Kidney (tissue), 14 donors: ENCODE measurements around the gene FZD2. TPM values are rescaled to one million over a fixed set of nuclear protein-coding genes. Genes with fewer than 3 reads are reported as not detected.

ENCODE experiments used
- DNase-seq, 5 donors: peaks; one replicate each; pipeline ENCODE4 v3.0.0-alpha.2; 2013 to 2020
- FAIRE-seq: peaks from 2 replicates; lab custom pipeline; 2012; peaks lifted over from hg19 to GRCh38; lab: Jason Lieb, UNC
- H3K27ac ChIP-seq, 2 donors: one replicate each; pipeline ENCODE4 v1.7.0; 2013; ENCODE audit warnings: low read depth in 2 of 2, low read length in 2 of 2, inconsistent platforms in 1 of 2
- H3K27me3 ChIP-seq: one replicate; pipeline ENCODE4 v1.7.1; 2013; ENCODE audit warnings: low read length, inconsistent platforms; ENCODE audit not compliant: control insufficient read depth, insufficient read depth
- H3K36me3 ChIP-seq, 3 donors: one replicate each; pipeline versions ENCODE4 v1.7.0 to v1.7.1; 2013; ENCODE audit warnings: low read length in 3 of 3, control low read depth in 1 of 3, inconsistent platforms in 1 of 3; ENCODE audit not compliant: insufficient read depth in 3 of 3, control insufficient read depth in 2 of 3
- H3K4me1 ChIP-seq, 3 donors: one replicate each; pipeline versions ENCODE4 v1.7.0 to v1.7.1; 2013; ENCODE audit warnings: low read length in 3 of 3, inconsistent platforms in 1 of 3, low read depth in 1 of 3; ENCODE audit not compliant: control insufficient read depth in 2 of 3, insufficient read depth in 2 of 3
- H3K4me3 ChIP-seq, 3 donors: one replicate each; pipeline versions ENCODE4 v1.7.0 to v1.8.1; 2013; ENCODE audit warnings: low read length in 3 of 3, control low read depth in 1 of 3, inconsistent platforms in 1 of 3
- H3K9ac ChIP-seq, 3 donors: one replicate each; pipeline versions ENCODE4 v1.7.0 to v1.7.1; 2013; ENCODE audit warnings: low read length in 3 of 3, control low read depth in 1 of 3, inconsistent platforms in 1 of 3
- H3K9me3 ChIP-seq, 3 donors: one replicate each; pipeline versions ENCODE4 v1.7.0 to v1.7.1; 2013; ENCODE audit warnings: low read length in 3 of 3, control low read depth in 1 of 3, inconsistent platforms in 1 of 3; ENCODE audit not compliant: control insufficient read depth in 2 of 3, insufficient read depth in 1 of 3
- CTCF ChIP-seq: IDR thresholded peaks from 3 replicates; pipeline ENCODE4 v1.5.1; 2012; ENCODE audit warnings: mild to moderate bottlenecking, moderate library complexity, borderline replicate concordance; ENCODE audit not compliant: insufficient read depth; ENCODE audit errors: extremely low read depth
- intact Hi-C: fragments of 100-400 bp; cut with DNase I; formaldehyde crosslinking; loops from one replicate; pipeline ENCODE4 v1.11.1; 2022
- polyA plus RNA-seq: library from polyadenylated mRNA; stranded (reverse); fragments of 350-450 nt; fragmentation: Illumina TruSeq; extraction: RNeasy Lipid Tissue Mini Kit (QIAGEN cat#74804); gene quantifications from one replicate; pipeline ENCODE4 v1.2.3, GENCODE V29; 2014; ENCODE audit warnings: low read depth, low replicate concordance; ENCODE audit not compliant: insufficient read depth
- total RNA-seq: library from RNA; stranded (reverse); fragmentation: NEBNext Ultra II Directional; extraction: Animal tissue kit (Norgen Biotek cat#: 25700); gene quantifications from one replicate; pipeline ENCODE4 v1.2.1, GENCODE V29; 2021
- donor health status: control.
- donor health status: control.
- donor health status: control.
- donor health status: control.
- donor health status: control.
- donor health status: DM: yes; HTN: yes; CAD: no.
- donor health status: Normal renal cell carcinoma (clear cell type).

Gene FZD2
- total and polyA plus RNA-seq, 2 donors from 2014 or later = 4.7 to 5.5 TPM

- DNase-seq (peak in 1 of 5 donors; percentile 56), FAIRE-seq (no peak)
- Histone ChIP-seq H3K9ac (no peak overlapping the region), H3K36me3 (no peaks in the 10 kb centered on the region), H3K4me3 (no peak overlapping the region), H3K4me1 (peaks cover 0 to 12% (median 0%) of the 10 kb centered on the region in 3 donors), H3K27me3 (no peaks in the 10 kb centered on the region), H3K27ac (no peak overlapping the region), H3K9me3 (no peaks in the 10 kb centered on the region)
- intact Hi-C loops = no loop called here
- TF ChIP-seq CTCF = no peak
Measured at GRCh38 chr17:44541884-44542581, 15.3 kb upstream of the FZD2 start.

- H3K4me3 ChIP-seq = no peak overlapping the region
- intact Hi-C loops = no loop called here
- no peak for TF ChIP-seq CTCF
- H3K27ac ChIP-seq = no peak overlapping the region
- FAIRE-seq = no peak
- H3K4me1 ChIP-seq = peaks cover 0 to 12% (median 0%) of the 10 kb centered on the region in 3 donors
- H3K9ac ChIP-seq = no peak overlapping the region
- H3K27me3 ChIP-seq = no peaks in the 10 kb centered on the region
- DNase-seq = peak in 4 of 5 donors; percentile 87 to 96 (median 90)
- no peaks in the 10 kb centered on the region for H3K36me3 ChIP-seq
- no peaks in the 10 kb centered on the region for H3K9me3 ChIP-seq
Measured at GRCh38 chr17:44543213-44543904, 13.9 kb upstream of the FZD2 start.

- TF ChIP-seq CTCF = no peak
- Histone ChIP-seq H3K27me3 (no peaks in the 10 kb centered on the region), H3K9me3 (no peaks in the 10 kb centered on the region), H3K27ac (no peak overlapping the region), H3K4me1 (peaks cover 0 to 12% (median 0%) of the 10 kb centered on the region in 3 donors), H3K9ac (no peak overlapping the region), H3K36me3 (no peaks in the 10 kb centered on the region), H3K4me3 (no peak overlapping the region)
- FAIRE-seq (no peak), DNase-seq (no peak)
- intact Hi-C loops = no loop called here
Measured at GRCh38 chr17:44543905-44544523, 13.3 kb upstream of the FZD2 start.
